ENCODE results near the gene GP9. TPM values are rescaled to one million over a fixed set of nuclear protein-coding genes. Genes with fewer than 3 reads are reported as not detected.

Gene GP9
- total and polyA plus RNA-seq, 9 of the 15 experiments (the other 6 are each of a cell fraction or from before 2014, with no cell fraction given) = not detected

GRCh38 chr3:129016720-129017483 lies 43.7 kb upstream of the GP9 start:
- no peaks in the 10 kb centered on the region for H3K36me3 ChIP-seq (ENCODE audit: control insufficient read depth, insufficient read depth, low read length)
- peak overlapping the region; percentile 62; the same call in 2 of the 3 replicates for H3K27ac ChIP-seq (ENCODE audit: extremely low read depth, low read depth, low read length)
- 28% methylated on average over 11 of the region's 14 CpGs for WGBS (ENCODE audit: insufficient coverage, low coverage, missing lambda C conversion rate)
- ChIA-PET POLR2A (interaction anchor here (0.6 to 2.8 kb wide), 4 partner anchors 9 to 529 kb away, joined by 3 to 22 read pairs (median 4); no protein-coding TSS in a partner anchor), CTCF (ENCODE audit: low intra/inter-chr PET ratio) (no interaction called here)
- no TSS peak for BruUV-seq (replicated peaks)
- H4K20me1 ChIP-seq (replicated peaks; ENCODE audit: control insufficient read depth, insufficient read depth, low read length) = 0 out of 2 replicates have a peak, but pooled peaks cover 10% of the 10 kb centered on the region
- in situ Hi-C loops (cut with MboI) = no loop called here
- peak overlapping the region; percentile 47; the same call in 1 of the 2 replicates for H2AFZ ChIP-seq (ENCODE audit: low read depth, low read length)
- H3K9me1 ChIP-seq (ENCODE audit: control insufficient read depth, insufficient read depth, low read length) = peaks cover 3% of the 10 kb centered on the region
- no peak overlapping the region for H3K4me3 ChIP-seq
- DNase-seq (ENCODE audit: extremely low read depth in 1 of 4, low spot score in 3 of 4) = peak; percentile 42 to 83 (median 62)
- no peaks in the 10 kb centered on the region for H3K79me2 ChIP-seq (ENCODE audit: control insufficient read depth, insufficient read depth, low read length)
- H3K9me3 ChIP-seq (replicated peaks; ENCODE audit: control insufficient read depth, insufficient read depth, low read depth, low read length) = no peaks in the 10 kb centered on the region
- H3K4me2 ChIP-seq (ENCODE audit: insufficient read depth, low read length) = peak overlapping the region; percentile 37
- H3K4me1 ChIP-seq (replicated peaks in 1 of 2; ENCODE audit: control insufficient read depth in 2 of 2, insufficient read depth in 2 of 2, low read length in 2 of 2) = peaks cover 24 to 37% of the 10 kb centered on the region in 2 experiments
- H3K27me3 ChIP-seq (ENCODE audit: control insufficient read depth in 2 of 2, insufficient read depth in 2 of 2, low read length in 2 of 2) = no peaks in the 10 kb centered on the region
- H3K9ac ChIP-seq (ENCODE audit: insufficient read depth in 1 of 2, low read depth in 2 of 2, low read length in 2 of 2) = peak overlapping the region; percentile 15 to 50; a peak in 2 of 4 replicates
- intact Hi-C loops (cut with micrococcal nuclease) = loop anchor here (2.0 to 5.0 kb wide), 2 partner anchors 38 to 140 kb away; partner anchors contain the start of gene ACAD9
- ATAC-seq = peak; percentile 88
- FAIRE-seq = peak; percentile 98
- TF ChIP-seq ERF (CRISPR knock-in tag; IDR thresholded peaks at IDR 0.05) = no peak
- TF ChIP-seq CTBP1 (IDR thresholded peaks at IDR 0.05; ENCODE audit: borderline replicate concordance) = peak; percentile 31; the same call in 1 of the 2 replicates
- TF ChIP-seq RERE (CRISPR knock-in tag; IDR thresholded peaks at IDR 0.05; ENCODE audit: borderline replicate concordance) = 0 out of 2 replicates have a peak, but pooled peaks have one; percentile 18
- TF ChIP-seq HLTF (IDR thresholded peaks at IDR 0.05) = peak; percentile 91
- TF ChIP-seq MNT (conservative IDR thresholded peaks at IDR 0.05) = 0 out of 4 replicates have a peak, but pooled peaks of 1 of the 2 experiments have one; percentile 37
